GM18520 (cell line): ENCODE data around the gene RAMACL.

Source experiments
- ATAC-seq: cut with Tn5 transposase; IDR thresholded peaks from one replicate; pipeline ENCODE4 v1.9.1; 2021; ENCODE audit not compliant: unreplicated experiment

RAMACL gene

DNA sequence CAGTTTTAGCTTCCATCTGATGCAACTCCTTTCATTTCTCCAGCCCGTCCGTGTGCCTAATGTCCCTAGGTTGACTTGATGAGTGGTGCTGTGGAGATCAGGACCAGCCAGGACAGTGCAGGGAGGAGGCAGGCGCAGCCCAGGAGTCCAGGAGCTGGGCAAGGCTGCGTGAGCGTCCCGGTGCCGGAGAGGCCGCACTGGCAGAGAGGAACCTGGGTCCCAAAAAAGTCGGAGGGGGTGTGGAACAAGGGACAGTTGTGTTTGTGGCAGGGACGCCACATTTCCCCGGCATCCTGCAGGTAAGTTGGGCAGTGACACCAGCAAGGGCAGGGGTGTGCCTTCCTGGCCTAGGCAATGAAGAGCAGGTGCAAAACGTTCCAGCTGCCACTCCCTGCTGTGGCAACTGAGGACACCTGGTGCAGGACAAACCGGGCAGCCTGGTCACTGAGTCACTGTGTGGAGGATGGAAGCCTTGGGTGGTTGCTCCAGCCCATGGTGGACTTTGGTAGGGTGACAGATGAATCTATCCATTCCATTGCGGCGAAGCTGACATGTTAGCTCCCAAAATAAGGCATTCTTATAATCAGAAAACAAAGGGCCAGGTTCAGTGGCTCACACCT is 53.2 kb downstream of the RAMACL start:
- no peak for ATAC-seq
